H9 (cell line): Measurements from ENCODE around the gene ADGRG7. TPM values are rescaled to one million over a fixed set of nuclear protein-coding genes. Genes with fewer than 3 reads are reported as not detected.

Experiments used
- DNase-seq: peaks from one replicate; pipeline ENCODE4 v3.0.0-alpha.2; 2017
- H2AFZ ChIP-seq: one replicate; pipeline ENCODE4 v1.6.1; 2013; ENCODE audit warnings: mild to moderate bottlenecking, low read length, control low read depth, moderate library complexity
- H2AK5ac ChIP-seq: 2 replicates; pipeline ENCODE4 v1.6.1; 2013; ENCODE audit warnings: low read length, control low read depth, mixed read lengths; ENCODE audit not compliant: insufficient read length
- H2BK120ac ChIP-seq: one replicate; pipeline ENCODE4 v1.6.1; 2013; ENCODE audit warnings: low read depth, mild to moderate bottlenecking, low read length, control low read depth, inconsistent platforms; ENCODE audit not compliant: poor library complexity, severe bottlenecking
- H2BK12ac ChIP-seq: 2 replicates; pipeline ENCODE4 v1.6.1; 2013; ENCODE audit warnings: low read length, control low read depth, mixed read lengths, low read depth; ENCODE audit not compliant: insufficient read length
- H2BK15ac ChIP-seq: 2 replicates; pipeline ENCODE4 v1.6.1; 2013; ENCODE audit warnings: low read depth, low read length, control low read depth
- H2BK20ac ChIP-seq: one replicate; pipeline ENCODE4 v1.6.1; 2013; ENCODE audit warnings: low read depth, mild to moderate bottlenecking, low read length, control low read depth, inconsistent platforms; ENCODE audit not compliant: poor library complexity, severe bottlenecking
- H2BK5ac ChIP-seq: 2 replicates; pipeline ENCODE4 v1.6.1; 2013; ENCODE audit warnings: low read length, control low read depth, mixed read lengths; ENCODE audit not compliant: insufficient read length
- H3K14ac ChIP-seq: 2 replicates; pipeline ENCODE4 v1.6.1; 2013; ENCODE audit warnings: low read length, control low read depth; ENCODE audit not compliant: insufficient read depth
- H3K18ac ChIP-seq: 2 replicates; pipeline ENCODE4 v1.6.1; 2013; ENCODE audit warnings: low read depth, mild to moderate bottlenecking, mixed read lengths, low read length, control low read depth; ENCODE audit not compliant: insufficient read length
- H3K23ac ChIP-seq: 2 replicates; pipeline ENCODE4 v1.6.1; 2013; ENCODE audit warnings: low read length, control low read depth, mixed read lengths, low read depth; ENCODE audit not compliant: insufficient read length
- H3K23me2 ChIP-seq: 2 replicates; pipeline ENCODE4 v1.6.1; 2013; ENCODE audit warnings: low read depth, mild to moderate bottlenecking, mixed read lengths, low read length, control low read depth; ENCODE audit not compliant: insufficient read length, poor library complexity, severe bottlenecking
- H3K27ac ChIP-seq: 2 replicates; pipeline ENCODE4 v1.5.1; 2013; ENCODE audit warnings: low read length, control low read depth, mixed read lengths, low read depth; ENCODE audit not compliant: insufficient read length
- H3K27me3 ChIP-seq: 2 replicates; pipeline ENCODE4 v1.6.1; 2013; ENCODE audit warnings: low read length, control low read depth, inconsistent platforms; ENCODE audit not compliant: insufficient read depth
- H3K4ac ChIP-seq: 2 replicates; pipeline ENCODE4 v1.6.1; 2013; ENCODE audit warnings: low read depth, mild to moderate bottlenecking, control low read depth, inconsistent platforms, low read length, moderate library complexity
- H3K4me1 ChIP-seq: 2 replicates; pipeline ENCODE4 v1.6.1; 2013; ENCODE audit warnings: low read length, control low read depth, inconsistent platforms; ENCODE audit not compliant: insufficient read depth
- H3K4me2 ChIP-seq: 2 replicates; pipeline ENCODE4 v1.6.1; 2013; ENCODE audit warnings: low read length, control low read depth, mixed read lengths; ENCODE audit not compliant: insufficient read length, insufficient read depth
- H3K56ac ChIP-seq: 2 replicates; pipeline ENCODE4 v1.6.1; 2013; ENCODE audit warnings: low read depth, mild to moderate bottlenecking, mixed read lengths, low read length, control low read depth; ENCODE audit not compliant: insufficient read length
- H3K79me1 ChIP-seq: 2 replicates; pipeline ENCODE4 v1.6.1; 2013; ENCODE audit warnings: low read depth, mild to moderate bottlenecking, moderate library complexity, low read length, control low read depth, inconsistent platforms; ENCODE audit not compliant: insufficient read depth, poor library complexity, severe bottlenecking
- H3K79me2 ChIP-seq: 2 replicates; pipeline ENCODE4 v1.6.1; 2013; ENCODE audit warnings: low read length, control low read depth, inconsistent platforms; ENCODE audit not compliant: insufficient read depth
- H3K9ac ChIP-seq: 2 replicates; pipeline ENCODE4 v1.6.1; 2013; ENCODE audit warnings: low read length, control low read depth, mixed read lengths; ENCODE audit not compliant: insufficient read length; ENCODE audit errors: extremely low read depth
- H3K9me3 ChIP-seq: one replicate; pipeline ENCODE4 v1.6.1; 2013; ENCODE audit warnings: low read depth, low read length, inconsistent platforms; ENCODE audit not compliant: control insufficient read depth
- H3T11ph ChIP-seq: one replicate; pipeline ENCODE4 v1.6.1; 2013; ENCODE audit warnings: mild to moderate bottlenecking, low read length, control low read depth, inconsistent platforms
- H4K20me1 ChIP-seq: one replicate; pipeline ENCODE4 v1.6.1; 2013; ENCODE audit not compliant: control insufficient read depth, insufficient read length, insufficient read depth
- H4K5ac ChIP-seq: 2 replicates; pipeline ENCODE4 v1.6.1; 2013; ENCODE audit warnings: low read depth, mild to moderate bottlenecking, mixed read lengths, low read length, control low read depth; ENCODE audit not compliant: insufficient read length
- H4K8ac ChIP-seq: replicated peaks from 2 replicates; pipeline ENCODE4 v1.6.1; 2013; ENCODE audit warnings: low read length, control low read depth, mixed read lengths, low read depth; ENCODE audit not compliant: insufficient read length
- H4K91ac ChIP-seq: 2 replicates; pipeline ENCODE4 v1.6.1; 2013; ENCODE audit warnings: low read depth, mild to moderate bottlenecking, moderate library complexity, mixed read lengths, low read length, control low read depth; ENCODE audit not compliant: insufficient read length
- H3K27ac Mint-ChIP-seq, 3 experiments: 2 replicates in 2 of 3; 3 replicates in 1 of 3; pipeline ENCODE4 v1.8.0; 2020 to 2021; ENCODE audit warnings: mixed read lengths in 3 of 3, mild to moderate bottlenecking in 1 of 3, moderate library complexity in 1 of 3
- H3K27me3 Mint-ChIP-seq: 2 replicates; pipeline ENCODE4 v1.8.0; 2021; ENCODE audit warnings: low read depth, mild to moderate bottlenecking, moderate library complexity, mixed read lengths
- H3K36me3 Mint-ChIP-seq, 3 experiments: 2 replicates in 2 of 3; 3 replicates in 1 of 3; pipeline ENCODE4 v1.8.0; 2020 to 2021; ENCODE audit warnings: low read depth in 3 of 3, mixed read lengths in 3 of 3; ENCODE audit not compliant: insufficient read depth in 1 of 3
- H3K4me1 Mint-ChIP-seq, 2 experiments: 2 replicates each; pipeline ENCODE4 v1.8.0; 2020; ENCODE audit warnings: mixed read lengths in 2 of 2
- H3K4me3 Mint-ChIP-seq, 2 experiments: 2 replicates in 1 of 2; 3 replicates in 1 of 2; pipeline ENCODE4 v1.8.0; 2020 to 2021; ENCODE audit warnings: mild to moderate bottlenecking in 2 of 2, mixed read lengths in 2 of 2, moderate library complexity in 1 of 2
- H3K9me3 Mint-ChIP-seq, 2 experiments: 2 replicates in 1 of 2; 3 replicates in 1 of 2; pipeline ENCODE4 v1.8.0; 2020; ENCODE audit warnings: mild to moderate bottlenecking in 2 of 2, mixed read lengths in 2 of 2, moderate library complexity in 1 of 2
- total RNA-seq: library from RNA; stranded (reverse); gene quantifications from 2 replicates; pipeline ENCODE4 v1.2.1, GENCODE V29; 2021
- TF ChIP-seq, protein P1 (sequence below): fragments of 200-600 bp; sonication (generic); conservative IDR thresholded peaks from 3 replicates; pipeline ENCODE4 v1.8.0; 2021; ENCODE audit warnings: antibody characterized with exemption, mild to moderate bottlenecking

ADGRG7 gene
- total RNA-seq, 1 experiment from 2014 or later: not detected

DNA sequence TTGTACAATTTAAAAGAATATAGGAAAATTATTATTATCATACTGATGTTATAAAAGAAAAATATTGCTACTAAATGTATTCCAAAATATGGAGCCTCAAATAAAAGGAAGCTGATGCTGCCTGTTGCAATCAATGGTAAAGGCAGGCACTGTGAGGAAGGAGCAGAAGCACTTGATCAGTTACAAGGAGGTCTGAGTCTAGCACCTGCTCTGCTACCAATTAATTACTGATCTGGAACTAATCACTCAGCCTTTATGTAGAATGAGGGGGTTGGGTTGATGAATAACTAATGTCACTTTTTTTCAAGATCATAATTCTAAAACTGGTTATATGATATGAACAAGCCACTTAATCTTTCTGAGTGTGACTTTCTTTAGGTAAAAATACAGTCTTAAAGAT, 5.5 kb downstream of the ADGRG7 start:
- H3K18ac ChIP-seq: no peak overlapping the region
- no peaks in the 10 kb centered on the region for H3K79me1 ChIP-seq
- no peak overlapping the region for H4K91ac ChIP-seq
- H2BK20ac ChIP-seq: no peak overlapping the region
- H3K23me2 ChIP-seq: no peaks in the 10 kb centered on the region
- H3T11ph ChIP-seq: no peak overlapping the region
- no peaks in the 10 kb centered on the region for H3K4me1 ChIP-seq
- H3K23ac ChIP-seq: no peak overlapping the region
- Mint-ChIP-seq H3K27me3 (peaks cover 1% of the 10 kb centered on the region; the same call in 1 of the 2 replicates), H3K27ac (no peak overlapping the region), H3K4me3 (no peak overlapping the region), H3K4me1 (peaks cover 5 to 7% of the 10 kb centered on the region in 2 experiments), H3K9me3 (peaks cover 4 to 7% of the 10 kb centered on the region in 2 experiments; a peak in 2 of 5 replicates), H3K36me3 (no peaks in the 10 kb centered on the region)
- no peak overlapping the region for H4K8ac ChIP-seq
- H3K4me2 ChIP-seq: no peak overlapping the region
- H4K5ac ChIP-seq: no peak overlapping the region
- no peaks in the 10 kb centered on the region for H3K79me2 ChIP-seq
- no peak overlapping the region for H3K27ac ChIP-seq
- H2AFZ ChIP-seq: no peak overlapping the region
- TF ChIP-seq, protein P1, sequence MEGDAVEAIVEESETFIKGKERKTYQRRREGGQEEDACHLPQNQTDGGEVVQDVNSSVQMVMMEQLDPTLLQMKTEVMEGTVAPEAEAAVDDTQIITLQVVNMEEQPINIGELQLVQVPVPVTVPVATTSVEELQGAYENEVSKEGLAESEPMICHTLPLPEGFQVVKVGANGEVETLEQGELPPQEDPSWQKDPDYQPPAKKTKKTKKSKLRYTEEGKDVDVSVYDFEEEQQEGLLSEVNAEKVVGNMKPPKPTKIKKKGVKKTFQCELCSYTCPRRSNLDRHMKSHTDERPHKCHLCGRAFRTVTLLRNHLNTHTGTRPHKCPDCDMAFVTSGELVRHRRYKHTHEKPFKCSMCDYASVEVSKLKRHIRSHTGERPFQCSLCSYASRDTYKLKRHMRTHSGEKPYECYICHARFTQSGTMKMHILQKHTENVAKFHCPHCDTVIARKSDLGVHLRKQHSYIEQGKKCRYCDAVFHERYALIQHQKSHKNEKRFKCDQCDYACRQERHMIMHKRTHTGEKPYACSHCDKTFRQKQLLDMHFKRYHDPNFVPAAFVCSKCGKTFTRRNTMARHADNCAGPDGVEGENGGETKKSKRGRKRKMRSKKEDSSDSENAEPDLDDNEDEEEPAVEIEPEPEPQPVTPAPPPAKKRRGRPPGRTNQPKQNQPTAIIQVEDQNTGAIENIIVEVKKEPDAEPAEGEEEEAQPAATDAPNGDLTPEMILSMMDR: no peak
- H4K20me1 ChIP-seq: no peaks in the 10 kb centered on the region
- H3K56ac ChIP-seq: no peak overlapping the region
- no peak overlapping the region for H3K14ac ChIP-seq
- H2AK5ac ChIP-seq: no peak overlapping the region
- no peak overlapping the region for H3K9ac ChIP-seq
- DNase-seq: no peak
- H3K27me3 ChIP-seq: no peaks in the 10 kb centered on the region; the same call in 1 of the 2 replicates
- H3K4ac ChIP-seq: no peak overlapping the region
- no peak overlapping the region for H2BK5ac ChIP-seq
- no peak overlapping the region for H2BK12ac ChIP-seq
- no peak overlapping the region for H2BK120ac ChIP-seq
- no peaks in the 10 kb centered on the region for H3K9me3 ChIP-seq
- no peak overlapping the region for H2BK15ac ChIP-seq
